K562 (cell line): ENCODE measurements around the gene IL13. TPM values are rescaled to one million over a fixed set of nuclear protein-coding genes. Genes with fewer than 3 reads are reported as not detected.

ENCODE experiments used
- ATF3 ChIP-seq, 2 experiments: fragments of 450-650 bp in 1 of 2; sonication (generic) in 1 of 2; formaldehyde crosslinking in 1 of 2; IDR thresholded peaks in 1 of 2; conservative IDR thresholded peaks in 1 of 2; 2 replicates each; pipeline versions ENCODE4 v1.6.1 to v1.8.1; 2016 to 2023; ENCODE audit warnings: mild to moderate bottlenecking in 2 of 2, moderate library complexity in 2 of 2, inconsistent platforms in 1 of 2, missing genetic modification reagents in 1 of 2
- BHLHE40 ChIP-seq: IDR thresholded peaks from 2 replicates; pipeline ENCODE4 v1.6.1; 2011; ENCODE audit warnings: low read length, improper control_type of control experiment
- CCAR2 ChIP-seq: fragments of 200-400 bp; formaldehyde crosslinking; IDR thresholded peaks from 2 replicates; pipeline ENCODE4 v1.6.1; 2017; ENCODE audit warnings: mild to moderate bottlenecking, low read depth, low read length
- CUX1 ChIP-seq: fragments of 200-800 bp; sonication (Bioruptor generic); IDR thresholded peaks from 2 replicates; pipeline ENCODE4 v1.6.1; 2016; ENCODE audit warnings: missing genetic modification characterization, missing compliant biosample characterization
- CXXC5 ChIP-seq: fragments of 250-450 bp; sonication (Bioruptor Pico); IDR thresholded peaks from 2 replicates; pipeline ENCODE4 v1.8.0; 2022; ENCODE audit warnings: inconsistent platforms, mild to moderate bottlenecking, moderate library complexity
- DMBX1 ChIP-seq: fragments of 250-450 bp; sonication (Bioruptor Pico); IDR thresholded peaks from 2 replicates; pipeline ENCODE4 v1.8.0; 2022; ENCODE audit warnings: inconsistent platforms, mild to moderate bottlenecking, moderate library complexity, borderline replicate concordance
- DPF2 ChIP-seq: fragments of 450-650 bp; IDR thresholded peaks from 2 replicates; pipeline ENCODE4 v1.6.1; 2016
- GTF2A2 ChIP-seq: IDR thresholded peaks from 2 replicates; pipeline ENCODE4 v1.6.1; 2016; ENCODE audit warnings: mild to moderate bottlenecking, missing genetic modification characterization, missing compliant biosample characterization
- KDM1A ChIP-seq, 2 experiments: fragments of 450-650 bp; IDR thresholded peaks; 2 replicates each; pipeline ENCODE4 v1.6.1; 2016; ENCODE audit warnings: mild to moderate bottlenecking in 2 of 2
- LEF1 ChIP-seq: fragments of 450-650 bp; IDR thresholded peaks from 2 replicates; pipeline ENCODE4 v1.6.1; 2016; ENCODE audit warnings: mild to moderate bottlenecking
- RB1 ChIP-seq: fragments of 450-650 bp; IDR thresholded peaks from 2 replicates; pipeline ENCODE4 v1.6.1; 2017; ENCODE audit warnings: low read depth, mild to moderate bottlenecking
- RBM15 ChIP-seq: fragments of 200-400 bp; formaldehyde crosslinking; IDR thresholded peaks from 2 replicates; pipeline ENCODE4 v1.6.1; 2018; ENCODE audit warnings: mild to moderate bottlenecking, low read length, moderate library complexity; ENCODE audit not compliant: insufficient read depth
- SMAD4 ChIP-seq: fragments of 250-450 bp; sonication (Bioruptor Pico); conservative IDR thresholded peaks from 2 replicates; pipeline ENCODE4 v1.8.0; 2021; ENCODE audit warnings: inconsistent platforms, mild to moderate bottlenecking, moderate library complexity
- SRF ChIP-seq, 2 experiments: fragments of 250-450, 450-650 bp in 1 of 2; sonication (Bioruptor Pico) in 1 of 2; sonication (generic) in 1 of 2; formaldehyde crosslinking; IDR thresholded peaks; 2 replicates each; pipeline versions ENCODE4 v1.5.0 to v1.5.1; 2020 to 2022; ENCODE audit warnings: mild to moderate bottlenecking in 1 of 2, missing genetic modification reagents in 1 of 2
- TBP ChIP-seq: optimal IDR thresholded peaks from 2 replicates; pipeline ENCODE3; 2011; ENCODE audit warnings: low read depth, low read length, improper control_type of control experiment
- TEAD1 ChIP-seq, 2 experiments: fragments of 450-650 bp in 1 of 2; sonication (generic) in 1 of 2; formaldehyde crosslinking; IDR thresholded peaks; 2 replicates each; pipeline versions ENCODE4 v1.4.0 to v1.8.0; 2020 to 2022; ENCODE audit warnings: mild to moderate bottlenecking in 2 of 2, missing genetic modification reagents in 1 of 2
- THRB ChIP-seq: fragments of 450-650 bp; formaldehyde crosslinking; conservative IDR thresholded peaks from 2 replicates; pipeline ENCODE4 v1.4.0; 2022; ENCODE audit warnings: mild to moderate bottlenecking, missing genetic modification characterization
- ZKSCAN1 ChIP-seq: fragments of 150-350 bp; IDR thresholded peaks from 2 replicates; pipeline ENCODE4 v1.6.1; 2016; ENCODE audit warnings: low read depth, low read length
- ZNF41 ChIP-seq: fragments of 250-450 bp; sonication (Bioruptor Pico); conservative IDR thresholded peaks from 2 replicates; pipeline ENCODE4 v1.4.0; 2020; ENCODE audit warnings: mild to moderate bottlenecking
- polyA plus RNA-seq, 8 experiments: library from polyadenylated mRNA; depleted of rRNA in 4 of 8; stranded (reverse) in 5 of 8; unstranded in 3 of 8; fragments of >200 nt; fragmentation: Nextera tagmentation in 2 of 8; fragmentation: Illumina TruSeq in 1 of 8; extraction: Ambion mirVana in 2 of 8; extraction: Trizol in 1 of 8; gene quantifications; 2 replicates each; pipeline versions ENCODE4 v1.2.1 to v1.2.3, GENCODE V29; 2011 to 2014; ENCODE audit warnings: inconsistent platforms in 1 of 8, missing spikeins in 1 of 8
- total RNA-seq, 7 experiments: library from RNA; depleted of rRNA in 6 of 7; stranded (reverse); fragments of >200 nt in 6 of 7; fragmentation: Illumina TruSeq in 2 of 7; extraction: Trizol in 2 of 7; gene quantifications; 2 replicates each; pipeline versions ENCODE4 v1.2.1 to v1.2.3, GENCODE V29; 2011 to 2021; ENCODE audit warnings: low replicate concordance in 1 of 7

Gene IL13
- total and polyA plus RNA-seq, 9 of the 15 experiments (the other 6 are each of a cell fraction or from before 2014, with no cell fraction given): not detected

GRCh38 chr5:132663771-132664695 lies 6.1 kb downstream of the IL13 start (continued):
- TF ChIP-seq RB1: no peak; the same call in 1 of the 2 replicates
- TF ChIP-seq RBM15: no peak
- no peak; a peak in 1 of 4 replicates for TF ChIP-seq SRF (CRISPR knock-in tag; IDR thresholded peaks at IDR 0.05)
- TF ChIP-seq SMAD4 (CRISPR knock-in tag): peak; percentile 78
- peak; percentile 85 for TF ChIP-seq LEF1
- peak; percentile 37 for TF ChIP-seq TBP
- peak; percentile 88 for TF ChIP-seq DMBX1 (CRISPR knock-in tag)
- TF ChIP-seq DPF2: peak; percentile 71
- TF ChIP-seq GTF2A2: peak; percentile 48; the same call in 1 of the 2 replicates
- no peak for TF ChIP-seq CCAR2
- no peak; a peak in 1 of 4 replicates for TF ChIP-seq KDM1A (IDR thresholded peaks at IDR 0.05)
- no peak; the same call in 1 of the 2 replicates for TF ChIP-seq CUX1
- TF ChIP-seq ZKSCAN1: no peak
- TF ChIP-seq ZNF41: no peak
- TF ChIP-seq BHLHE40: no peak; the same call in 1 of the 2 replicates
- TF ChIP-seq CXXC5 (CRISPR knock-in tag): peak; percentile 53
- 0 out of 2 replicates have a peak, but pooled peaks have one; percentile 16 for TF ChIP-seq THRB
- TF ChIP-seq TEAD1 (CRISPR knock-in tag; IDR thresholded peaks at IDR 0.05): no peak; a peak in 1 of 4 replicates
- TF ChIP-seq ATF3 (IDR thresholded peaks at IDR 0.05): peak; percentile 41
- TF ChIP-seq ATF3 (CRISPR knock-in tag; conservative IDR thresholded peaks at IDR 0.05): peak; percentile 57; the same call in 1 of the 2 replicates
